Neural progenitor cell (in vitro differentiated cells): Measurements from ENCODE around the gene PAPOLB.

Source experiments
- CTCF ChIP-seq: fragments of 200-600 bp; sonication (generic); IDR thresholded peaks from 2 replicates; pipeline ENCODE4 v1.5.1; 2017; ENCODE audit warnings: antibody characterized with exemption, mild to moderate bottlenecking
- EZH2 ChIP-seq: fragments of 200-600 bp; sonication (generic); IDR thresholded peaks from 2 replicates; pipeline ENCODE4 v1.6.1; 2017; ENCODE audit warnings: antibody characterized with exemption, mild to moderate bottlenecking, moderate library complexity

GRCh38 chr7:4879396-4880081 lies 17.7 kb upstream of the PAPOLB start:
- TF ChIP-seq CTCF (no peak), EZH2 (no peak)
